Activated naive CD4-positive, alpha-beta T cell treated with anti-CD3 and anti-CD28 coated beads, Interleukin-2, amount 50 U/mL, for 16 hours (primary cell): Measurements from ENCODE around the gene FAM83D.

Experiments used
- DNase-seq: peaks from one replicate; pipeline ENCODE4 v3.0.0-alpha.2; 2020

FAM83D gene

DNA sequence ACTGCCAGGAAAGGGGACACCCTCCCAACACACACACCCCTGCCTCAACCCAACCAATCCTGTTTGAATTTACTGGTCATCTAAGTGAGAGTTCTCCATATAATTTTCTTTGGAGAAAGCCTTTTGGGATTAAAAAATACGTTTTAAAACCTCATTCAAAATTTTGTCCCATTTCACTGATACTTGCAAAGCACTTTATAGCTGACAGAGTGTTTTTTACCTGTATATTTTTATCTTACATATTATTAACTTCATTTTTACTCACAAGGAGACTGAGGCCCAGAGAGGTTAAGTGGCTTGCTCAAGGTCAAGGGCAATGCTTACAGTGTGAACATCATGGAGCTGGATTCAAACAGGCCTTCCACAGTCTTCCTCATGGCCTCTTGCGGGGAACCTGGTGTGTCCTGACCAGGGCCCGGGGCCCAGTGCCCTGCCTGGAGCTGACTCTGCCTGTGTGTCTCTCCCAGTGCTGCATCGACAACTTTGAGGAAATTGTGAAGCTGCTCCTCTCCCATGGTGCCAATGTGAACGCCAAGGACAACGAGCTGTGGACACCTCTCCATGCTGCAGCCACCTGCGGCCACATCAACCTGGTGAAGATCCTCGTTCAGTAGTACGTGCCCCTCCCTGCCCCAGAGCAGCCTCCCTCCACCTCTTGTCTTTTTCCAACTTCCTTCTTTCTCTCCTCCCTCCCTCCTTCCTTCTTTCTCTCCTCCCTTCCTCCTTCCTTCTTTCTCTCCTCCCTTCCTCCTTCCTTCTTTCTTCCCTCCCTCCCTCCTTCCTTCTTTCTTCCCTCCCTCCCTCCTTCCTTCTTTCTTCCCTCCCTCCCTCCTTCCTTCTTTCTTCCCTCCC lies 30.9 kb upstream of the FAM83D start:
- DNase-seq = no peak

DNA sequence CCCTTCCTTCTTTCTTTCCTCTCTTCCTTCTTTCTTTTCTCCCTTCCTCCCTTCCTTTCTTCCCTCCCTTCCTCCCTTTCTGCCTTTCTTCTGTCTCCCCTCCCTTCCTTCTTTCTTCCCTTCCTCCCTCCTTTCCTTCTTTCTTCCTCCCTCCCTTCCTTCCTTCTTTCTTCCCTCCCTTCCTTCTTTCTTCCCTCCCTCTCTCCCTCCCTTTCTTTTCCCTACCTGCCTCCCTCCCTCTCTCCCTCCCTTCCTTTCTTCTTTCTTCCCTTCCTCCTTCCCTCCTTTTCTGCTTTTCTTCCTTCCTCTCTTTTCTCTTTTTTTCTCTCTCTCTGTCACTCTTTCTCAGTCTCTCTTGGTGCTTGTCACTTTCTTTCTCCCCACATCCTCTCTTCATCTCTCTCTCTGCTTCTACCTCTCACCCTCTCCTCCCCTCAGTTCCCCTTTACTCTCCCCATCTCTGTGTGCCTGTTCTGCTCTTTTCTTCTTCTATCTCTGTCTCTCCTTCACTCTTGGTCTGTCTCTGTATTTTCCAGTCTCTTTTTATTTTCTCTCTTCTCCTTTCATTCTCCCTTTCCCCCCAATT lies 30.1 kb upstream of the FAM83D start:
- no peak for DNase-seq

DNA sequence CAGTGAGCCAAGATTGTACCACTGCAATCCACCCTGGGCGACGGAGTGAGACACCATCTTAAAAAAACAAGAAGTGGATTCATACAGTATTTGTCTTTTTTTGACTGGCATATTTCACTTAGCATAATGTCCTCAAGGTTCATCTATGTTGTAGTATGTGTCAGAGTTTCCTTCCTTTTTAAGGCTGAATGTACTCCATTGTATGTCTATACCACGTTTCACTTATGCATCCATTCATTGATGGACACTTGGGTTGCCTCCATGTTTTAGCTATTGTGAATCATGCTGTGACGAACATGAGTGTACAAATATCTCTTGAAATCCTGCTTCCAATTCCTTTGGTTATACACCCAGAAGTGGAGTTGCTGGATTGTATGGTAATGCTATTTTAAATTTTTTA lies 28.9 kb upstream of the FAM83D start:
- no peak for DNase-seq

DNA sequence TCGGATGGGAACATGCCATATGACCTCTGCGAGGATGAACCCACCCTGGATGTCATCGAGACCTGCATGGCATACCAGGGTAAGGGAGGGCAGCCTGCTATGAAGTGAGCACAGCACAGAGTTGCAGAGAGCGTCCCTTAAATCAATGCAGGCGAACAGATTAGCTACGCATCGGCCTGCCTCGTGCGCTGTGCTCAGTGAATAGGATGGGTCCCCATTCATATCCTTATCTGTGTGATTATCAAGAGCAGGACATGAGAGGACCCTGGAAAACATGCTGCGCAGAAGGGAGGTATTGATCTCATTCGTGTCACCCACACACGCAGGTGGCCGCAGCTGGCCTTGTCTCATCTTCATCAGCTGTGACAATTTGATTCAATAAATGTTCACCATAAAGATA lies 25.6 kb upstream of the FAM83D start:
- DNase-seq = no peak

DNA sequence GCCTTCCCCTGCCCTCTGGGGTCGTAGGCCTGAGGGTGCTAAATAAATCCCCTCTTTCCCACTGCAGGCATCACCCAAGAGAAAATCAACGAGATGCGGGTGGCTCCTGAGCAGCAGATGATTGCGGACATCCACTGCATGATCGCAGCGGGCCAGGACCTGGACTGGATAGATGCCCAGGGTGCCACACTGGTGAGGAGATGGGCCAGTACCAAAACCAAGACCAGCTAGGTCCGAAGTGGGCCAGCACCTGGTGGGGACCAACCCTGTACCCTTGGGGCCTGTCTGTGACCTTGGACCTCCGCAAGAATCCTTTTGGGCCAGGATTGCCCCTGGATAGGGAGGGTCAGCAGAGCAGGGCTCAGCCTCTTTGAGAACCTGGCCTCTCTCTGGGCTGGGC lies 23.6 kb upstream of the FAM83D start:
- no peak for DNase-seq

DNA sequence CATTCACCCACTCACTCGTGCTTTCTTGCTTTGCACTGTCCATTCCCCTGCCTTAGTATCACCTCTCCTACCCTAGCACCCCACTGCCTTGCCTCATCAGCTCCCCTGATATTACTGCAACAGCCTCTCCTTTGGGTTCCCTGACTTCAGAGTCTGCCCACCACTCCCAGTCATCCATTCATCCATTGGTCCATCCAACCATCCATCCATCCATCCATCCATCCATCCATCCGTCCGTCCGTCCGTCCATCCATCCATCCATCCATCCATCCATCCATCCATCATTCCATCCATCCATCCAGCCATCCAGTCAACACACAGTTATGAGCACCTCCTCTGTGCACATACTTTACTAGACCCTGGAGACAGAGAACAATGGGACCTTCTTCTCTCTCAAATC lies 22.9 kb upstream of the FAM83D start:
- no peak for DNase-seq

DNA sequence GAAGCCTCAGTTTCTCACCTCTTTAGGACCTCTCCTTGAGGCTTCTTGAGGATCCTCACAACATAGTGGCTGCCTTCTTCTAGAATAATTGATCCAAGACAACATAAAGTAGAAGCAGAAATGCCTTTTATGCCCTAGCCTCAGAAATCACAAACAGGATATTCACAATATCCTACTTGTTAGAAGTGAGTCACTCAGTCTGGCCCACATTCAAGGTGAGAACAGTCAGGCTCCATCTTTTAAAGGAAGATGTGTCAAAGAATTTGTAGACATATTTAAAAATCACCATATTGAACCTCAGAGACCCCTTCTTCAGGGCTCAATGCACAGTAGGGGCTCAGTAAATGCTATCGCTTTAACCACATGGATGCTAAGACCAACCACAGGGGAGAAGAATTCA lies 20.8 kb upstream of the FAM83D start:
- no peak for DNase-seq

DNA sequence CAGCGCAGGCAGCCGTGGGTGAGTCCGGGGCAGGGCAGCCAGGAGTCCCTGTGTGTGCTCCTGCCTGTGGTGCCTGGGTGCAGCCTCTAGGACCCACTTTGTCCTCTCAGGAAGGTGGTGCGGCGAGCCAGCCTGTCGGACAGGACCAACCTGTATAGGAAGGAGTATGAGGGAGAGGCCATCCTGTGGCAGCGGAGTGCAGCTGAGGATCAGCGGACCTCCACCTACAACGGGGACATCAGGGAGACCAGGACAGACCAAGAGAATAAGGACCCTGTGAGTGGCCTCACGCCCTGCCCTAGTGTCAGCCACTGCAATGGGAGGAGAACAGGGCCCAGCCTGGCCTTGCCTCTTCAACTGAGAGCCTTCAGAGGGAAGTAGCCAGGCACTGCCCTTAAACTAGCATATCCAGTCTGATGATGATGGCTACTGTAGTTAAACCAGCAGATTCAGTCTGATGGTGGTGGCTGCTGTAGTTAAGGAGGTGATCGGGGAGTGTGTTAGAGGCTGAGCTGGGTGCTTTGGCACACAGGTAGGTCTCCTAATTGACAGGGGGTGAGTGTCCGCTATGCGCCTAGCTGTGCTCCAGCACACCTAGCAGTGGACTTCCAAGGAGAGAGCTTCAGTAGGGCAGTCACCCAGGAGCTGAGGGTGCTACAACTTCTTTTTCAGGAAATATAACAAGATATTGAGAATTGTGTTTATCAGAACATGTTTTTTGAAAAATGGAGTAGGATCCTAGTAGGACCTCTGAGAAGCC lies 18.1 kb upstream of the FAM83D start:
- no peak for DNase-seq

DNA sequence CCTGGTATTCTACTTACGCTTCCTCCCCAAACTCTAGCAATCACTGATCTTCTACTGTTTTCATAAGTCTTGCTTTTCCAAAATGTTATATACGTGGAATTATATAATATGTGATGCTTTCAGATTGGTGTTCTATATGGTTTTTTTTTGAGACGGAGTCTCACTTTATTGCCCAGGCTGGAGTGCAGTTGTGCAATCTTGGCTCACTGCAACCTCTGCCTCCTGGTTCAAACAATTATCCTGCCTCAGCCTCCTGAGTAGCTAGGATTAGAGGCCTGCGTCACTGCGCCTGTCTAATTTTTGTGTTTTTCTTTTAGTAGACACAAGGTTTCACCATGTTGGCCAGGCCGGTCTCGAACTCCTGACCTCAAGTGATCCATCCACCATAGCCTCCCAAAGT lies 10.9 kb upstream of the FAM83D start:
- no peak for DNase-seq

DNA sequence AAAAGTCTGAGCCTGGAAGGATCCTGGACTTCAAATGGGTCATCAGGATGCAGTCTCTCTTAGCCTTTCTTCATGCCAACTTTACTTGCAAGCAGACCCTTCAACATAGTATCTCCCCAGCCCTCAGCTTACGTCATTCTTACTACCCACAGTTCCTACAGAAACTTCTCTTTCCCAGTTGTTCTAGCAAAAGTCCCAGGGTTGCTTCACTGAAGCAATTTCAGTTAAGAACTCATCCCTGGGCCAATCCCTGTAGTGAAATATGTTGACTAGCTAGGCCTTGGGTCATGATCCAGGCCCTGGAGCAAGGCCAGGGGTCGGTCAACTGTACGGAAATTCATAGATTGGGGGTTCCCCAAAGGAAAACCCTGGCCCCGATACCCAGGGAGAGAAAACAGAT lies 8.6 kb upstream of the FAM83D start:
- no peak for DNase-seq

DNA sequence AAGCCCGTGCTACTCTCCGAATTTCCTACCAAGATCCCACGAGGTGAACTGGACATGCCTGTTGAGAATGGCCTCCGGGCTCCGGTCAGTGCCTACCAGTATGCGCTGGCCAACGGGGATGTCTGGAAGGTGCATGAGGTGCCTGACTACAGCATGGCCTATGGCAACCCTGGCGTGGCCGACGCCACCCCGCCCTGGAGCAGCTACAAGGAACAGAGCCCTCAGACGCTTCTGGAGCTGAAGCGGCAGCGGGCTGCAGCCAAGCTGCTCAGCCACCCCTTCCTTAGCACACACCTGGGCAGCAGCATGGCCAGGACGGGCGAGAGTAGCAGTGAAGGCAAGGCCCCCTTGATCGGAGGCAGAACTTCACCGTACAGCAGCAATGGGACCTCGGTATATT lies 8.0 kb upstream of the FAM83D start:
- DNase-seq = no peak

DNA sequence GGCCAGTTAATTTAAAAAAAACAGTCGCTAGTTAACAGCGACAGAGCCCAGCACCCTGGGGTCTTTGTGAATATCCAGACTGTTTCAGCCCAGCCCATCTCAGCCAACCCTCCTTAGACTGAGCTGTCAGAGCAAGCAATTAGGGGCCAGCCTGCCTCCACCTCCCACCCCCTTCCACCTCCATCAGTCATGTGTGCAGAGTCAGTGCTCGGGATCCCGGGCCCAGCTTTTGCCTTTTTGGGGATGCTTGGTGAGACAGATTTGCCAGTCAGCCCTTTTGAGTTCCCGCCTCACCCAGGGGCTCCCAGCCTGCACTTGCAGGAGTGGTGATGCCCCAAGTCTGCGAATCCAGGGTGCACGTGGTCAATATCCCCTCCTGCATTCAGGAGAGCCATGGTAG lies 6.5 kb upstream of the FAM83D start:
- no peak for DNase-seq

DNA sequence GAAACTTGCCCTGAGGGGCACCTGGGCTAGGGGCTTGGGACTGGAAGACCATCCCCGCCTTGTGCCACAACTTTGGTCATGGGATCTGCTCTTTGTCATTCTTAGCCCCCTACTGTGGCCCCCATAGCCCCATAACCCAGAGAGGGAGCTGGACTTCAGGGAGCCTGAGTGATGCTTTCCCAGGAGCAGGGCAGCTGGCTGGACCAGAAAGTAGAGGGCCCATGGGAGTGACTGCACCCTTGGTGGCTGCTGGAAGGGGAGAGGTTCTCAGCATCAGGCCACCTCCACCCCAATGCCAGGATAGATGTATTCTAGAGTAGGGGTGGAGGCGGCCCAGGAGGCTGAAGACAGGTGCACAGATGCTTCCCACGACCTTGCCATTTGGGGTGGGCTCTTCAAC lies 5.8 kb upstream of the FAM83D start:
- no peak for DNase-seq

DNA sequence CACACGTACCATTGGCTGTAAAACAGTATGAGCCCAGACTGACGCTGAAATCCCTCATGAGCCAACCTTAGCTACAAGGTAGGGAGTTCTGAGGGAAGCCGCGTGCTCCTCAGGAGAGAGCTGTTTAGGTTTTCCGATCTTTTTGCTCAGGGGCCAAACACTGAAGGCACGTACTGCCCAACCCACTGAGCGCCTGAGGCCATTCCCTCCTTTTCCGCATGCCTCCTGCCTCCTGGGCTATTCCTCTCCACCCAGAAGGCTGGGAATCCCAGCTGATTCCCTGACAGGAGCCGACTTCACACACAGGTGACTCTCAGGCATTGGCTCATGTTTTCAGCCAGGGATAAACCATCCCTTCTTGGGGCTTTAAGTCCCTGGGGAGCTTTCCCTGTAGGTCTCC lies 5.4 kb upstream of the FAM83D start:
- DNase-seq = no peak

DNA sequence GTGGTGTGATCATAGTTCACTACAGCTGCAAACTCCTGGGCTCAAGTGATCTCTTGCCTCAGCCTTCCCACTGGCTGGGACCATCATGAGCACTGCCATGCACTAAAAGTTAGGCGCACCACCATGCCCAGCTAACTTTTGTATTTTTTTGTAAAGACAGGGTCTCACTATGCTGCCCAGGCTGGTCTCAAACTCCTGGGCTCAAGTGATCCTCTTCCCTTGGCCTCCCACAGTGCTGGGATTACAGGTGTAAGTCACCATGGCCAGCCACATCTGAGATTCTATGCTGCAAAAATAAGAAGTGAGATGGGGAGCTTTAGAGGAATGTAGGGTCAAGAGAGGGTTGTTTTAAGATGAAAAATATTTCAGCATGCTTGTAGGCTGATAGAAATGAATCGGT lies 1.5 kb upstream of the FAM83D start:
- DNase-seq = no peak

DNA sequence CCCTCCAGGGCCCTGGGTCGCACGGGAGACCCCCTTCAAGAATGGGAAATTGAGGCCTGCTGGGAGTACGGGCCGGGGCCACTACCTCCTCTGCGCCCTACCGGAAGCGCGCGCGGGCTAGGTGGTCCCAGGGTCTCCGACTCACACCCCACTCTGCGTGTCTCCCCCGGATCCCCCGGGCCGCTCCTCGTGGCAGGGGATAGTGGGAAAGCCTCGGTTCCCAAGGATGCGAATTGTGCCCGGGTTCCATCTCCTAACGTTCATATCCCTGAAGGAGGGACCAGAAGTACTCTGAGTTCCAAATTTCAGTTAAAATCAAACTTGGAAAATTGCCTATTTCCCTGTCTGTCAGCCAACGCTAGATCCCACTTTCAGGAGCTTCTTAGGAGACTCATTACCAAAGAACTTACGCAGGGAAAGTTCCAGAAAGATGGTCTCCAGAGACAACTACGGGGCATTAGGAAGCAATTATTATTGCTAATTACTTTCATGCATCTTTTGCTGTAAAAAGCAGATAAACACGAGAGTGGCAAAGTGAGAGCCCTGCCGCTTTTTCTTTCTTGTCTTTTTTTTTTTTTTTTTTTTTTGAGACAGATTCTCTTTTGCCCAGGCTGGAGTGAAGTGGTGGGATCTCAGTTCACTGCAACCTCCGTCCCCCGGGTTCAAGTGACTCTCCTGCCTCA lies 858 bp downstream of the FAM83D start:
- DNase-seq = no peak

DNA sequence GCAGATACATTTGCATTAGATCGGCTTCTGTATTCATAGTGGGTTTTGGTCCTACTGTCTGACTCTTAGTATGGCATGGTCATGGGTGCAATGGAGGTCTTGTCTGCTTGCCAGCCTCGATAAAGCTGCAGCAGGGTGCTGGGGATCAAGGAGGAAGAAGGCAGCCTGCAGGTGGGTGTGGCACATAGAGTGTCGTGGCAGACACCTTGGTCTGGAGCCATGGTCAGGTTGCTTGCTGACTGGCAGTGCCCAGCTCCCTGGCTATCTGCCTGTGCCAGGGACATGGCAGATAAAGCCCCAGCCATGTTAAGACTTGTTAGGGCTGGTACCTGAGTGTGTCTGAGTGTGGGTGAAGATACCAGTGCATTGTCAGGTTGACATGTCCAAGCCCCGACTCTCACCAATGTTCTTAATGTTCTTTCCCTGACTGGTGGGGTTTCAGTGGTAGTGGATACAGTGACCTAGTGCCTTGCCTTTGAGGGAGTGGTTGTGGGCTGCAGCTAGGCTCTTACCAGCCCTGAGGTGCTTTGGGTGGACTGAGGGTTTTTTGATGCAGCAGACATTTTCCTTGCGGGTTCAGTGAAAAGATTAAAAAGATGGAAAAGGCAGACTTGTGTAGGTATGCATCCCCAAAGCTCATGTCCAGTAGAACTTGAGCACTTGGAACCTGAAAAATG lies 1.8 kb downstream of the FAM83D start:
- no peak for DNase-seq

DNA sequence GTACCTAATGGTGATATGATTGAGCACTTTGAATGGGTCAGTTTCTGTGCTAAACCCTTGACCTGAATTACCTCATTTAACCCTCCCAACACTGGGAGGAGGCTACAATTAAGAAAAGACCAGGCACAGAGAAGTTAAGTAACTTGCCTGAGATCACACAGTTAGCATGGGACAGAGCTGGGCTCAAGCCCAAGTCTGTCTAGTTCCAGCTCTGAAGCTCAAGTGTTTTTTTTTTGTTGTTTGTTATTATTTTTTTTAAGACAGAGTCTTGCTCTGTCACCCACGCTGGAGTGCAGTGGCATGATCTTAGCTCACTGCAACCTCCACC lies 4.0 kb downstream of the FAM83D start:
- DNase-seq = no peak

DNA sequence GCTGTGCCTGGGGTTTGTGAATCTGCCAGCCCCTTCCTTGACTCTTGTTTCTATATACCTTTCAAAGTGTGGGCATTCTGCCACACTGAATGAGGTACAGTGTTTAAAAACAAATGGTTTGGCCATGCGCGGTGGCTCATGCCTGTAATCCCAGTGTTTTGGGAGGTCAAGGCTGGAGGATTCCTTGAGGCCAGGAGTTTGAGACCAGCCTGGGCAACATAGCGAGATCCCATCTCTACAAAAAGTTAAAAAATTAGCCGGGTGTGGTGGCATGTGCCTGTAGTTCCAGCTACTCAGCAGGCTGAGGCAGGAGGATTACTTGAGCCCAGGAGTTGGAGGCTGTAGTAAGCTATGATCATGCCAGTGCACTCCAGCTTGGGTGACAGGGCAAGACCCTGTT lies 5.8 kb downstream of the FAM83D start:
- DNase-seq = no peak

DNA sequence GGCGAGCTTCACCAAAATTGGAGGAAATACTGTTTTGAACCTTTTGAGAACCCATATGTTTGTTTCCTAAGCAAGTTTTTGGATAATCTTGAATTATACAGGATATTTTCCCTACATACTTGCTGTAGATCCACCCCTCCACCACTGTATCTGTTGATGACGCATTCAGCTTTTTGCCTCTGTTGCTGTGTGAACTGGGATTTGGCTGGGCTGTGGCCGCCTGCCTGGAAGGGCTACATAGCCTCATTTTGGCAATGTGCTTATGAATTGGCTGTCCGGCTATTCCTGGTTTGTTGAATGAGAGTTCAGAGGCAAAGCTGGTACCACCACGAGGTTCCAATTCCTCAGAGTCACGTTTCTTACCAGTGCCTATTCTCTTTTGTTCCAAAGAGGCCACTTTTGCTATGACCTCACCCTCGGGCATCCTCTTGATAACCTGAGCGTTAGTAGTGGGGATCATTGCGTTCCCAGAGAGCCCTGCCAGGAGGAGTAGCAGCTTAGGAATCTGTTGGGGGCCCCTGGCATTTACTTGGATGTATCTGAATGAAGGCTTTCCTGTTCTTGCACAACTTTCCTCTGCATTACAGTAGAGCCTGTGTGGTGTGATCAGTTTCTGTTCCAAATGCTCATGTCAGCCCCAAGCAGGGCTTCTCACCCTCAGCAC lies 6.4 kb downstream of the FAM83D start:
- no peak for DNase-seq

DNA sequence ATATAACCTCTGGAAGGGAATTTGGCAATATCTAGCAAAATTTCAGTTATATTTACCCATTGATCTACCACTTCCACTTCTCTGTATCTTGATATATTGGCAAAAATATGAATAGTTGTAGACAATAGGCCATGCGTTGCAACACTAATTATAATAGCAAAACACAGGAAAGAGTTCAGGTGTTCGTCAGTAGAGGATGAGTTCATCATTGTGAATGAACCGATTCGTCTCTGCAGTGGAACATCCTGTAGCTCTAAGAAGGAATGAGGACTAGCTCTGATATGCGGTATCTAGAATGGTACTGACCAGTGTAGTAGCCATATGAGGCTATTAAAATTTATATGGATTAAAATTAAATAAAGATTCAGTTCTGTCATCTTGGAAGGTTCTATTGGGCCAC lies 8.3 kb downstream of the FAM83D start:
- DNase-seq = no peak

DNA sequence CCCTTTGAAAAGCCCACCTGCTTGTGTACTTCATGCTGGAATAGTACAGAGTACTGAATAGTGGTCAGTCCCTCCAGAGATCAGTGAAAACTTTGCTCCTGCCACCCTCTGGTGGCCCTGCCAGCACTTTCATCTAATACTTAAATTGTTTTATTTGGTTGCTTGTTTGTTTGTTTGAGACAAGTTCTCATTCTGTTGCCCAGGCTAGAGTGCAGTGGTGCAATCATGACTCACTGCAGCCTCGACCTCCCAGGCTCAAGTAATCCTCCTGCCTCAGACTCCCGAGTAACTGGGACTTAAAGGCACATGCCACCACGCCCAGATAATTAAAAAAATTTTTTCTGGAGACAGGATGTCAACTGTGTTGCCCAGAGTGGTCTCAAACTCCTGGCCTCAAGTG lies 9.1 kb downstream of the FAM83D start:
- DNase-seq = no peak

DNA sequence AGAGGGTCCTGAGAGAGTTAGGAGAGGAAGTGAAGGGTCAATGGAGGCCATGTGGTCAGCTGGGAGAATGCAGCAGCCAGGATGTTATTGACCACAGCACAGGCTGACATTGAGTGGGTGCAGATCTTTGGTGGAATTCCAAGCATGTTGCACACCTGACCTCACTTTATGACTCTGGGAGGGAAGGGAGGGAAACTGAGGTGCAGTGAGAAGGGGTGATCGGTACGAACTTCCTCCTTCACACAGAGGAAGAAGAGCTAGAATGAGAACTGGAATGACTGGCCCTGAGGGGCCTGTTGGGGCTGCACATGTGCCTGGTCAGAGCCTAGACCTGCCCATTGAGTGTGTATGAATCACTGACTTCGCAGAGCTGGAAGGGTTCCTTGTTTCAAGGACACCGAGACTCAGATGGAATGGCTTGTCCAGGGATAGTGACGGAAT lies 9.8 kb downstream of the FAM83D start:
- no peak for DNase-seq
